Neural cell (in vitro differentiated cells): ENCODE results near the gene CDH4. TPM values are rescaled to one million over a fixed set of nuclear protein-coding genes. Genes with fewer than 3 reads are reported as not detected.
A peak's percentile ranks its signal among the peaks of the same experiment; 100 is the strongest.

Source experiments
- H2AFZ ChIP-seq: fragments of 200-600, 300-800 bp; sonication (generic), shearing (Covaris generic); 2 replicates; pipeline ENCODE4 v1.6.0; 2014; ENCODE audit warnings: low read depth, mild to moderate bottlenecking, antibody characterized with exemption, low read length, moderate library complexity
- H3F3A ChIP-seq: fragments of 200-600 bp; shearing (Covaris generic); 2 replicates; pipeline ENCODE4 v1.6.1; 2016; ENCODE audit warnings: mild to moderate bottlenecking, moderate library complexity, mixed read lengths, antibody characterized with exemption, low read length; ENCODE audit not compliant: insufficient read depth, poor library complexity, severe bottlenecking
- H3K27ac ChIP-seq: fragments of 200-600, 300-800 bp; sonication (generic), shearing (Covaris generic); 2 replicates; pipeline ENCODE4 v1.5.1; 2014; ENCODE audit warnings: mild to moderate bottlenecking, low read length, moderate library complexity
- H3K27me3 ChIP-seq: fragments of 300-800, 200-600 bp; sonication (generic), shearing (Covaris generic); 2 replicates; pipeline ENCODE4 v1.6.0; 2014; ENCODE audit warnings: mild to moderate bottlenecking, low read depth, low read length, moderate library complexity; ENCODE audit not compliant: insufficient read depth
- H3K36me3 ChIP-seq: fragments of 300-800, 200-600 bp; sonication (generic), shearing (Covaris generic); 2 replicates; pipeline ENCODE4 v1.5.1; 2014; ENCODE audit warnings: mild to moderate bottlenecking, antibody characterized with exemption, low read length, moderate library complexity; ENCODE audit not compliant: insufficient read depth
- H3K4me2 ChIP-seq: fragments of 300-800, 200-600 bp; sonication (generic), shearing (Covaris generic); 2 replicates; pipeline ENCODE4 v1.6.0; 2014; ENCODE audit warnings: mild to moderate bottlenecking, low read length
- H3K4me3 ChIP-seq: fragments of 300-800, 200-600 bp; sonication (generic), shearing (Covaris generic); 2 replicates; pipeline ENCODE4 v1.5.1; 2014; ENCODE audit warnings: mild to moderate bottlenecking, low read length, moderate library complexity
- H3K79me2 ChIP-seq: fragments of 200-600 bp; shearing (Covaris generic); replicated peaks from 2 replicates; pipeline ENCODE4 v1.6.0; 2014; ENCODE audit warnings: mild to moderate bottlenecking, low read length, moderate library complexity; ENCODE audit not compliant: insufficient read depth
- H3K9ac ChIP-seq: fragments of 300-800, 200-600 bp; sonication (generic), shearing (Covaris generic); 2 replicates; pipeline ENCODE4 v1.6.1; 2016; ENCODE audit warnings: mild to moderate bottlenecking, low read length, mixed read lengths
- H3K9me2 ChIP-seq: fragments of 200-600 bp; shearing (Covaris generic); 2 replicates; pipeline ENCODE4 v1.6.1; 2016; ENCODE audit warnings: mild to moderate bottlenecking, low read length, mixed read lengths; ENCODE audit not compliant: insufficient read depth
- H3K9me3 ChIP-seq: fragments of 200-600, 300-800 bp; sonication (generic), shearing (Covaris generic); 2 replicates; pipeline ENCODE4 v1.6.1; 2016; ENCODE audit warnings: mild to moderate bottlenecking, mixed run types, low read length, moderate library complexity, mixed read lengths
- H4K20me1 ChIP-seq: fragments of 200-600 bp; shearing (Covaris generic); 2 replicates; pipeline ENCODE4 v1.6.1; 2016; ENCODE audit warnings: mild to moderate bottlenecking, mixed run types; ENCODE audit not compliant: insufficient read depth
- EP300 ChIP-seq: fragments of 450-650 bp; conservative IDR thresholded peaks from 2 replicates; pipeline ENCODE4 v1.6.1; 2014; ENCODE audit warnings: antibody characterized with exemption, mild to moderate bottlenecking, moderate library complexity; ENCODE audit not compliant: poor library complexity, severe bottlenecking
- EZH2 ChIP-seq: fragments of 200-600, 300-800 bp; shearing (Covaris generic), sonication (generic); IDR thresholded peaks from 2 replicates; pipeline ENCODE4 v1.6.1; 2014; ENCODE audit warnings: antibody characterized with exemption, low read length, borderline replicate concordance, mild to moderate bottlenecking; ENCODE audit not compliant: insufficient read depth, poor library complexity, severe bottlenecking
- MXI1 ChIP-seq: fragments of 450-650 bp; conservative IDR thresholded peaks from 2 replicates; pipeline ENCODE4 v1.6.1; 2014; ENCODE audit warnings: antibody characterized with exemption, mild to moderate bottlenecking; ENCODE audit not compliant: poor library complexity, severe bottlenecking
- POLR2AphosphoS5 ChIP-seq: IDR thresholded peaks from 2 replicates; pipeline ENCODE4 v1.6.1; 2012
- RAD21 ChIP-seq: fragments of 450-650 bp; conservative IDR thresholded peaks from 2 replicates; pipeline ENCODE4 v1.6.1; 2014; ENCODE audit warnings: antibody characterized with exemption, mild to moderate bottlenecking, moderate library complexity
- SMC3 ChIP-seq: fragments of 450-650 bp; conservative IDR thresholded peaks from 2 replicates; pipeline ENCODE4 v1.6.1; 2014; ENCODE audit warnings: antibody characterized with exemption, mild to moderate bottlenecking, moderate library complexity; ENCODE audit not compliant: poor library complexity
- TAF1 ChIP-seq: IDR thresholded peaks from 2 replicates; pipeline ENCODE4 v1.6.1; 2012; ENCODE audit warnings: low read depth
- polyA plus RNA-seq: library from polyadenylated mRNA; depleted of rRNA; stranded (reverse); fragments of >200 nt; gene quantifications from 2 replicates; pipeline ENCODE4 v1.2.3, GENCODE V29; 2014
- TF ChIP-seq, protein P1 (sequence below): fragments of 450-650 bp; IDR thresholded peaks from 2 replicates; pipeline ENCODE4 v1.5.1; 2014; ENCODE audit warnings: antibody characterized with exemption, mild to moderate bottlenecking, moderate library complexity; ENCODE audit not compliant: poor library complexity, severe bottlenecking
- TF ChIP-seq, protein P2 (sequence below): IDR thresholded peaks from 2 replicates; pipeline ENCODE4 v1.6.1; 2012; ENCODE audit warnings: borderline replicate concordance

Gene CDH4
- polyA plus RNA-seq, 1 donor from 2014 or later, result 24.6 TPM

DNA sequence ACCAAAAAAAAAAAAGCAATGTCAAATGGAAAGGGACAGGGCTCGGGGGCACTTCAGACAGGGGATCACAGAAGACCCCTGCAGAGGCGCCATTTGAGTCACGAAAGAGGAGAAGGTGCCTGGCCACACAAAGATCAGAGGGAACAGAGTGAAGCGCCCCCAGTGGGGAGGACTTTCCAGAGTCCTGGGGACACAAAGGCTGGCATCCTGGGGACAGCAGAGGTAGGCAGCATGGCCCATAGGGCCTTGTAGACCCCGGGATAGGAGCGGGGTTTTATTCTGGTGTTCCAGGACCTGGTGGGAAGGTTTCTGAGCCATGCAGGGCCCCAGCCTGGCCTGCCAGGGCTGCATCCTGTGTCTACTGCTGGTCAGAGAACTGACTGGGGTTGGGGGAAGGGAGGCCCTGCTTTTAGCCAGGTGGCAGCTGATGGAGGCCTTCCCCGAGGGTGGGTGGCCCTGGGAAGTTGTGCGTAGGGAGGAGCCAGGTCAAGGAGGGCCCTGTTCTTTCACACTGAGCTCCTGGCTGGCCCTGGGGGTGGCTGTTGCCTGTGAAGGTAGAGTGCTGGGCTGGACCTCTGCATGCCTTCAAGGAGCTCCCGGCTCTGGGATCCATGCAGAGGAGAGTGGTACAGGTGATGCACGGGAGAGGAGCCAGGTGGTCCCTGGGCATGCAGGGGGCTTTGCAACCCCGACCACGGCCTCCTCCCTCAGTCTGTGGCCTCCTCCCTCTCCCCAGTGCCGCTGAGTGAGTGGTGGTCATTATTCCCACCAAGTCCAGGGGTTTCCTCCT, 117.9 kb downstream of the CDH4 start:
- H4K20me1 ChIP-seq, result no peaks in the 10 kb centered on the region
- H3F3A ChIP-seq, result no peaks in the 10 kb centered on the region
- H3K4me3 ChIP-seq, result no peak overlapping the region
- no peaks in the 10 kb centered on the region for H3K79me2 ChIP-seq
- no peaks in the 10 kb centered on the region for H3K36me3 ChIP-seq
- no peak overlapping the region for H2AFZ ChIP-seq
- H3K4me2 ChIP-seq, result no peak overlapping the region
- no peak overlapping the region for H3K9ac ChIP-seq
- no peaks in the 10 kb centered on the region for H3K9me3 ChIP-seq
- TF ChIP-seq SMC3, result no peak
- no peak for TF ChIP-seq TAF1
- no peak for TF ChIP-seq RAD21
- no peak for TF ChIP-seq EZH2
- TF ChIP-seq, protein P1, sequence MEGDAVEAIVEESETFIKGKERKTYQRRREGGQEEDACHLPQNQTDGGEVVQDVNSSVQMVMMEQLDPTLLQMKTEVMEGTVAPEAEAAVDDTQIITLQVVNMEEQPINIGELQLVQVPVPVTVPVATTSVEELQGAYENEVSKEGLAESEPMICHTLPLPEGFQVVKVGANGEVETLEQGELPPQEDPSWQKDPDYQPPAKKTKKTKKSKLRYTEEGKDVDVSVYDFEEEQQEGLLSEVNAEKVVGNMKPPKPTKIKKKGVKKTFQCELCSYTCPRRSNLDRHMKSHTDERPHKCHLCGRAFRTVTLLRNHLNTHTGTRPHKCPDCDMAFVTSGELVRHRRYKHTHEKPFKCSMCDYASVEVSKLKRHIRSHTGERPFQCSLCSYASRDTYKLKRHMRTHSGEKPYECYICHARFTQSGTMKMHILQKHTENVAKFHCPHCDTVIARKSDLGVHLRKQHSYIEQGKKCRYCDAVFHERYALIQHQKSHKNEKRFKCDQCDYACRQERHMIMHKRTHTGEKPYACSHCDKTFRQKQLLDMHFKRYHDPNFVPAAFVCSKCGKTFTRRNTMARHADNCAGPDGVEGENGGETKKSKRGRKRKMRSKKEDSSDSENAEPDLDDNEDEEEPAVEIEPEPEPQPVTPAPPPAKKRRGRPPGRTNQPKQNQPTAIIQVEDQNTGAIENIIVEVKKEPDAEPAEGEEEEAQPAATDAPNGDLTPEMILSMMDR, result no peak
- no peaks in the 10 kb centered on the region for H3K27me3 ChIP-seq
- no peaks in the 10 kb centered on the region for H3K9me2 ChIP-seq
- no peak overlapping the region for H3K27ac ChIP-seq

DNA sequence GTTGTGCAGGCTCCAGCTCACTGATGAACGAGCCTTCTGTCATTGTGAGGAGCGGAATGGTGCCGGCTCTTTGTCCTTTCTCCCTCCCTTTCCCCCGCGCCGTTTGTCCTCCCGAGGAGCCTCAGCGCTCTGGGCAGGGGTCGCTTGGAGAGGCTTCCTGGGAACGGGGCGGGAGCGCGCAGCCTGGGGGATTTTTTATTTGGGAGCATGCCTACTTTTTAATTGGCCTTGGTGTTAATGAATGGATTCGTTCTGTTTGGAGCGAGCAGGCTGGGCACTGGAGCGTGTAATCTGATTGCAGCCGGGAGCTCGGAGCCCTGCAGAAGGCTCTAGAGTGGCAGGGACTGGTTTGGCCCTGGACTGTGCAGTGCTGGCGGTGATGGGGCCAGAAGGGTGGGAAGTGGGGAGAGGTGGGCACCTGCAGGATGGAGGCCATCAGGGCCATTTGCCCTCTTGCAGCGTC, 118.8 kb downstream of the CDH4 start:
- Histone ChIP-seq H3K27me3 (no peaks in the 10 kb centered on the region), H3K9me3 (no peaks in the 10 kb centered on the region), H4K20me1 (no peaks in the 10 kb centered on the region), H3F3A (no peaks in the 10 kb centered on the region), H3K9me2 (no peaks in the 10 kb centered on the region), H3K27ac (peak overlapping the region; percentile 20), H3K4me2 (peak overlapping the region; percentile 44), H3K4me3 (peak overlapping the region; percentile 45), H3K36me3 (no peaks in the 10 kb centered on the region), H2AFZ (no peak overlapping the region), H3K9ac (peak overlapping the region; percentile 42), H3K79me2 (peaks cover 4% of the 10 kb centered on the region)
- TF ChIP-seq POLR2AphosphoS5 (no peak), RAD21 (no peak), EZH2 (no peak), MXI1 (no peak), EP300 (no peak), SMC3 (no peak), TAF1 (no peak)
- TF ChIP-seq, protein P1, result no peak
- TF ChIP-seq, protein P2, sequence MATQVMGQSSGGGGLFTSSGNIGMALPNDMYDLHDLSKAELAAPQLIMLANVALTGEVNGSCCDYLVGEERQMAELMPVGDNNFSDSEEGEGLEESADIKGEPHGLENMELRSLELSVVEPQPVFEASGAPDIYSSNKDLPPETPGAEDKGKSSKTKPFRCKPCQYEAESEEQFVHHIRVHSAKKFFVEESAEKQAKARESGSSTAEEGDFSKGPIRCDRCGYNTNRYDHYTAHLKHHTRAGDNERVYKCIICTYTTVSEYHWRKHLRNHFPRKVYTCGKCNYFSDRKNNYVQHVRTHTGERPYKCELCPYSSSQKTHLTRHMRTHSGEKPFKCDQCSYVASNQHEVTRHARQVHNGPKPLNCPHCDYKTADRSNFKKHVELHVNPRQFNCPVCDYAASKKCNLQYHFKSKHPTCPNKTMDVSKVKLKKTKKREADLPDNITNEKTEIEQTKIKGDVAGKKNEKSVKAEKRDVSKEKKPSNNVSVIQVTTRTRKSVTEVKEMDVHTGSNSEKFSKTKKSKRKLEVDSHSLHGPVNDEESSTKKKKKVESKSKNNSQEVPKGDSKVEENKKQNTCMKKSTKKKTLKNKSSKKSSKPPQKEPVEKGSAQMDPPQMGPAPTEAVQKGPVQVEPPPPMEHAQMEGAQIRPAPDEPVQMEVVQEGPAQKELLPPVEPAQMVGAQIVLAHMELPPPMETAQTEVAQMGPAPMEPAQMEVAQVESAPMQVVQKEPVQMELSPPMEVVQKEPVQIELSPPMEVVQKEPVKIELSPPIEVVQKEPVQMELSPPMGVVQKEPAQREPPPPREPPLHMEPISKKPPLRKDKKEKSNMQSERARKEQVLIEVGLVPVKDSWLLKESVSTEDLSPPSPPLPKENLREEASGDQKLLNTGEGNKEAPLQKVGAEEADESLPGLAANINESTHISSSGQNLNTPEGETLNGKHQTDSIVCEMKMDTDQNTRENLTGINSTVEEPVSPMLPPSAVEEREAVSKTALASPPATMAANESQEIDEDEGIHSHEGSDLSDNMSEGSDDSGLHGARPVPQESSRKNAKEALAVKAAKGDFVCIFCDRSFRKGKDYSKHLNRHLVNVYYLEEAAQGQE, result no peak
